GM19467 (cell line): Measurements from ENCODE around the gene RAE1.

Source experiments
- ATAC-seq: cut with Tn5 transposase; IDR thresholded peaks from one replicate; pipeline ENCODE4 v1.9.1; 2021; ENCODE audit warnings: mild to moderate bottlenecking, moderate library complexity; ENCODE audit not compliant: unreplicated experiment

The RAE1 gene

DNA sequence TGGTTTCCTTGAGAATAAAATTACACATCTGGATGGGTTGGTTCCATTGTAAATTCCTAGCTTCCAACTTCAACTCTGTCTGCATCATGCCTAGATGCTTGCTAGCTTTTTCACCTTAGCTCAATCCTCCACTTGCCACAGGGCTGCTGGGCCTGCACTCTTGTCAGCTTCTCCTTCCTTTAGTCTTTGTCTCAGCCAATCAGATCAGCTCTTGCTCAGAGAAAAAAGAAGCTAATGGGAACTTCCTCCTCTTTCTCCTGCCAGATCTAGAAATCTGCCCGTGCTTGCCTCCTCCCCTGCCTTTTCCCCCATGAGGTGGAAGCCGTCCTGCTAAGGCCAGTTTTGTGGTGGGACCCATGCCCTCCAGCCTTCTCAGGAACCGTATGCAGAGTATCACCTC lies 18.5 kb downstream of the RAE1 start:
- no peak for ATAC-seq

DNA sequence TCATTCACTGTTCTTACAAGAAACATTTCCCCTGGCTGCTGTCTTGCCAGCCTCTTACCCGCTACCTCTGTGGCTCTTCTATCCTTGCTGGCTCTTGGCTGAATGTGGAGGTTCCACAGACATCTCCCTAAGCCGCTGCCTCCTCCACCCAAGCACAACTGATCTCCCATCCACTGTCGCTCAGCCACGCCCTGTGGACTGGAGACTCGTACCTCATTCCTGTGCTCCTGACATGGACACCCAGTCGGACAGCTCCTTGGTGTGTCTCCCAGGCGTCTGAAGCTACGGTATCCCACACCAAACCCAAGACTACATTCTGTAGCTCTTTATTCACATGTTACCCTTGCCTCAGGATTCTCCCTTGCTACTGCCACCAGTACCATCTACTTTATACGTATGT lies 19.3 kb downstream of the RAE1 start:
- ATAC-seq: no peak

- ATAC-seq: no peak
These were observed 20.3 kb downstream of the RAE1 start for GRCh38 chr20:57371363-57371762.

GRCh38 chr20:57372157-57372556 lies 21.1 kb downstream of the RAE1 start:
- no peak for ATAC-seq

GRCh38 chr20:57372581-57373350 lies 21.7 kb downstream of the RAE1 start:
- ATAC-seq: no peak

GRCh38 chr20:57374343-57374930 lies 23.4 kb downstream of the RAE1 start:
- no peak for ATAC-seq

DNA sequence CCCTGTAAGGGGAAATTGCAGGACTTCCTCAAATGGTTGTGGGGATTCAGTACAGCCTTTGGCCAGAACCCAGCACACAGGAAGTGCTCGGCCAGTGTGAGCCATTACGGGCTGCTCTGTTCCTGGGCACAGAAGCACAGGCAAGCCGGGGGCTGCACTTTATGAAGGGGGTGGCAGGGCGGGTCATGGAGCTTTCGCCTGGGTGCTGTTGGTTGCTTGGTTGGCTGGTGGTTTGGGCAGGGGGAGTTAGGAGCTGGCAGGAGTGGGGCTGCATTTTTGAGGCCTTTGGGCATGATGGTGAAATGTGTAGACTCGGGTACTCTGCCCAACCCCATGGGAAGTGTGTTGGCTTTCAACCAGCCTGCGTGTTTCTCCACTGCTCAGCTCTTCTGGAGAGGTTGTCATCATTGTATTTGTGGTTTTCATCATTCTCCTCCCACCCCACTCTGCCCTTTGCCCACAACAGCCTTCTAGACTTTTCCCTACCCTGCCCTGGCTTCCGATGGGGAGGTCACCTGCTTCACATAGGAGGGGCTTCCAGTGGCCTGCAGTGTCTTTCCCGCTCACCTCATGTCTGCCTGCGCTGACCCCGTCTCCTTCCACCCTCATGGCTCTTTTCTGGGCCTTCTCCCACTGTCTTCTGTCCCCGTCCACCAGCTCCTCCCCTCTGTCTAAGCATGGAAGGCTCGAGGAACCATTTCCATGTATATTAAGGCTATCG lies 24.0 kb downstream of the RAE1 start:
- no peak for ATAC-seq

DNA sequence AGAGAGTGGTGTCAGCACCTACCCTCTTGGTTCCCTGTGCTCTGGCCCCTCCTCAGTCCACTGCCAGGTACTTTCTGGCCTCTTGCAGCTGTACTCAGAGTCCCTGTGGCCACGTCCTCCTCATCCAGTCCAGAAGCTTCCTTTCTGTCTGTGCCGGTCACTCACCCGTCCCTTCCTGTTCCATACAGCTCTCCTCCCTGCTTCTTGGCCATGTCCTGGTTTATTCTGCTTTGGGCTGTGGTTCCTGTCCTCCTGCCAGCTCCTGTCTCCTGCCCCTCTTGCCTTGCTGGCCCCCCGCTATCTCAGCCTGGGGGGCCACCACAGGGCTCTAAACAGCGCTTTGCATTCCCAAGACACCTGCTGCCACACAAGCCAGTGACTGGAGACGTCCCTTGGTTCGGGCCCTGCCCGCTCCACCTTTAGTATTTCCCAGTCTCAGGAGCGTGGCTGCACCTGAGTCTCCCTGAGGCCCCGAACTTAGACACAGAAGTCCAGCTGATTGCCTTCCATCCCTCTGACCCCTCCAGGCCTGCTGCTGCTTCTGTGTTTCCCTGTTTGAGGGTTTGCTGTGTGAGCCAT lies 24.7 kb downstream of the RAE1 start:
- no peak for ATAC-seq

DNA sequence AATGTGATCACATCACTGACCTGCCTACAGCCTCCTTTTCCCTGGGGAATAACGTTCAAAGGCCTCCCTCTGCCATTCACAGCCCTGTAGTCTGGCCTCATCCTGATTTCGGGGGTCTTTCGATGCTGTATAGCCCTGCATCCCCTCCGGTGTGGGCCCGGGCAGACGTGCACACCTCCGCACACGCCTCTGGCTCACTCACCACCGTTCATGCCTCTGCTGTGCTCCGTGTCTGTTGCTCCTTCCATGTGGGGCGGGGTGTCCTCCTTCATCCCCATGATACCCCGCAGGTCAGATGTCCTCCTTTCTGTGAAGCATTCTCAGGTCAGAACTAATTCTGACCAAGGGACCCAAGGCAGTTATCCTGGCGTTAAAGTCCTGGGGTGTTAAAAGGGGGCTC lies 26.3 kb downstream of the RAE1 start:
- no peak for ATAC-seq

- no peak for ATAC-seq
These were observed 27.1 kb downstream of the RAE1 start for GRCh38 chr20:57378107-57378506.

DNA sequence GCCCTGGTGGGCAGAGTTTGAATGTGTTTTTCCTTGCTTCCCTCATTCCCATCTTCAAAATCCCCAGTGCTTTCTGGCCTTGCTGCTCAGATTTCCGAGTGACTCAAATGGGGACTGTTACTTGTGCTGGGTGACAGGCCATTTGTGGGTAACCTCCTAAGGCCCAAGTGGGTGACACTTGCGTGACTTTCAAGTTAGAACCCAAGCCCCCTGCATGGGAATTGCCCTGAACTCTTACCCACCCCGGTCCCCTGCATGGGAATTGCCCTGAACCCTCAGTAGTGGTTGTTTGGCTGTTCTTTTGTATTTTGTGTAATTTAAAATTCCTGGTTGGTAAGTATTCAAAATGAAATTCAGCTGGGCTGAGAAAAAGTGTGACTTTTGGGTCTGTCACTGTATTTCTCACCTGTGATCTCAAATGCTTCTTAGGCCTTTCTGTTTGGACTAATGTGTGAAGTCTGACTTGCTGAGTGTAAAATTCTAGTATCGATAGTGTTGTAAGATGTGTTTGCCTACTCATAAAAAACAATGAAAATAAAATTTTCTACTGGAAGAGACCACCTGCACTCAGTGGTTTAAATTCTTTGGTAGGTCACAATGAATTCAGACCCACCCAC lies 27.7 kb downstream of the RAE1 start:
- no peak for ATAC-seq

DNA sequence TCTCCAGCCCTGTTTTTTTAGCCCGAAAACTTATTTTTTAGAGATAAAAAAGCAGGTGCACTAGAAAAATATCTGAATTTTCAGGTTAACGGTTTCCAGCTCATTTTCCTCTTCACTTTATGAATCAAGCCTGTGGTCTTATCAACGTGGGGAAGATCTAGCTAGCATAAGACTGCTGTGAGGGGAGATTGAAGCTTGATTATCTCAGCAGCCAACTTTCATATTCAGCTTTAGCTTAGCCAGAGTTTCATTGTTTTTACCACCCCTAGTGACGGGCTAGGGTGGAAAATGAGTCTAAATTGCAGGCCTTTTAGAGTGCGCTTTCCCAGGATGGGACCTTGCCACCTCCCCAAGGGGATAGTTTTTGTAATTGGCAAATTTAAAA lies 28.2 kb downstream of the RAE1 start:
- no peak for ATAC-seq

GRCh38 chr20:57380081-57380750 lies 29.2 kb downstream of the RAE1 start:
- ATAC-seq: no peak

DNA sequence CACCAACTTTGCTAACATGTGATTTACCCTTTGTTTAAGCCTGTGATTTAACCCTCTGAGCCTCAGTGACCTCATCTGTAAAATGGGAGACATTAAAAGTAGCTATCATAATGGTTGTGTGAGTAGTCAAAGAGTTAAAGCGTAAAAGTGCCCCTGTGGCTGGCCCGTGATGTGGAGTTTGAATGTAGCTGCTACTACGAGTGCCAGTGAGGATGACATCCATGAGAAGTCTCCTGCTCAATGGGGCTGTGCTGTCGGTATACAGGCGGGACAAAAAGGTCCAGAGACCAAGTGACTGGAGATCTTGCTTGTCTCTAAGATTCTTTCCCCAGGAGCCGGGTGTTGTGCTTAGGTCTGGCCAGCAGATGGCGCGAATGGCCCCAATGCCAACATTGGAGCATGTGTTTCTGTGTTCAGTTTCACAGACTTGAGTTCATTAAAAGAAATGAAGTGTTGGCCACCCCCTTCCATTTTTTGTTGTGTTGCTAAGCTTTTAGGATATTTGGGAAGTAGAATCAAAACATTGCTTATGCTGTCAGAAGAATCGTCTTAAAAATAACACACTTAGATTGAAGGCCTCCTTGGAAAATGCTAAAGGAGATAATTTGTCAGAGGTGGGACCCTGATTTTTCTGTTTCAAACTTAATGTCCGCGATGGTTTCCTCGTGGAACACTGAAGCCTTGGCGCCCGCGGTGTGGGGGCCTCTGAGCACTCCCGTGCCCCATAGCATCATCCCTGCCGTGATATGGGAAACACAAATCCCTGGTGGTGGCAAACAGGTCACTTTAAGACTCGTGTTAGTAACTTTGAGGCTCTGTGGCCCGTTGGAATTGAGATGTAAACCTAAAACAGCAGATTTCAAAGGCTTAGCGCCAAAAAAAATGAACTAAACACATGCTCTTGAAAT lies 30.8 kb downstream of the RAE1 start:
- no peak for ATAC-seq

DNA sequence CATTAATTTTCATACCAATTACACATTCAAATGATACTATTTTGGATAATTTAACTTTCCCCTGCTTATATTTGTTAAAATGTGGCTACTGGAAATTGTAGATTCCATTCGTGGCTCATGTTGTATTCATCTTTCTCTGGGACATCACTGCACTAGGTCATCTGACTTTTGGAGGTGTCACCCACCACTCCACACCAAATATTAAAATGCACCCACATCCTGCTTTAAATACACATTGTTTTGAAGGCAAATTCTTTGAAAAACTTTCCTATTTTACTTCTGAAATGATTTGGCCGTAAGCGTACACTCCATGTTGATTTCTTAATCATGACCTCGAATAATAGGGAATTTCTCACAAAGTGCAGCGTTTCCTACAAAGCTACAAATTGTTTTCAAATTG lies 31.5 kb downstream of the RAE1 start:
- ATAC-seq: no peak

- ATAC-seq: no peak
These were observed 32.6 kb downstream of the RAE1 start for GRCh38 chr20:57383447-57384347.

- ATAC-seq: no peak
These were observed 33.4 kb downstream of the RAE1 start for GRCh38 chr20:57384486-57384885.

DNA sequence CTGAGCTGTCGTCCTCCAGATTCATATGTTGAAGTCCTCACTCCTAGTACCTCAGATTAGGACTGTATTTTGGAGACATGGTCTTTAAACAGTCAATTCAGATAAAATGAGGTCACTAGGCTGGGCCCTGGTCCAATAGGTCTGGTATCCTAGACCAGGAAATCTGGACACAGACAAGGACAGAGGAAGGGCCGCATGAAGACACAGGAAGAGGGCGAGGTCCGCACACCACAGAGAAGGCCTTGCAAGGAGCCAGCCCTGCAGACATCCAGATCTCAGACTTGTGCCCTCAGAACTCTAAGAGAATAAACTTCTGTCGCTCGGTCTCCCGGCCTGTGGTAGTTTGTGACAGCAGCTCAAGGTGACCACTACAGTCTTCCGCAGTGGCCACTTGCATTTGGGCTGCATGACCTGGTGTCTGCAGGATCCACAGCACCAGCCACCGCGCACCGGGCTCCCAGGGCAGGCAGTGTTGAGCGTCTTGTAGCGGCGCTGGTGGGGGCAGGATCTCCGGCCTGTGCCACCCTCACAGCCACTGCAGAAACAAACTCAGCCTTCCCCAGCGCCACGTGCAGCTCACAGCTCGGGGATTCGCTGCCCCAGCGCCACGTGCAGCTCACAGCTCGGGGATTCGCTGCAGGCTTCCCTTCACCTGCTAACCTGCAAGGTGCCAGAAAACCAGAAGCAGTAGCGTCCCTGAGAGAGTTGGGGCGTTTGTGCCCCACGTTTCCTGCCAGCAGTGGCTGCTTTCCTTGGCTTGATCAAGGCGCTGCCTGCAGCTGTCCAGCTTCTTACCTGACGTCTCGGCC lies 34.1 kb downstream of the RAE1 start:
- no peak for ATAC-seq
